Erythroblast (primary cell): Measurements from ENCODE around the gene ID2.

Source experiments
- GATA1 ChIP-seq: IDR thresholded peaks from 2 replicates; pipeline ENCODE4 v1.6.1; 2011; ENCODE audit warnings: low read depth, mild to moderate bottlenecking, control low read depth, low read length, moderate library complexity
- POLR2A ChIP-seq: IDR thresholded peaks from 2 replicates; pipeline ENCODE4 v1.6.1; 2011; ENCODE audit warnings: mild to moderate bottlenecking, low read length

DNA sequence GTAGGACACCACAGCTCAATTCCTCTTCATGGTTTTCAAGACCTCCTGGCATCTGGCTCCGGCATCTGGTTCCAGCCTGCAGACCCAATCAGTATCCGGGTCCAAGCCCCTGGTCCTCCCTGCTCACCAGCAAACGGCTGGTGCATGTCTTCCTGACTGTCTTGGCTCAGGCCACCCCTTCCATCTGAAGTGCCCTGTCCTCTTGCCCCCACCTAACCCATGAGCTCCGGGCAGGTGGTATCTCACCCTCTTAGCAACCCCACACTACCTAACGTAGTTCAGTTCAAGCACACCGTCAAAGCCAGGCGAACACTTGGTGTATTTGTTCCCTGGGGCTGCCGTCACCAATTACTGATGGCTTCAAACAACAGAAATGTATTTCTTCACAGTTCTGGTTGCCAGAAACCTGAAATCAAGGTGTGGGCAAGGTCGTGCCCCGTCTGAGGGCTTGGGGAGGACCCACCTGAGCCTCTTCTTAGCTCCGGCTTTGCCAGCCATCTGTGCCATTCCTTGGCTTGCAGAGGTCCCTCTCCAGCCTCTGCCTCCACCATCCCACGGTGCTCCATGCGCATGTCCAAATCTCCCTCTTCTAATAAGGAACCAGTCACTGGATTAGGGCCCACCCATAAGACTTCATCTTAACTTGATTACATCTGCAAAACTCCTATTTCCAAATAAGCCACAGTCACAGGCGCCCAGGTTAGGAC, 47.2 kb upstream of the ID2 start:
- TF ChIP-seq POLR2A (no peak), GATA1 (no peak)
